ENCODE data around the gene MED16.

GRCh38 chr19:888581-889385, 4.2 kb downstream of the MED16 start:
- TF ChIP-seq CTCF (IDR thresholded peaks at IDR 0.05 in 2 of 3, conservative IDR thresholded peaks at IDR 0.05 in 1 of 3; ENCODE audit: control insufficient read depth in 2 of 3, extremely low read depth in 1 of 3, insufficient read depth in 1 of 3, low read depth in 3 of 3, low read length in 3 of 3) (no peak), RELB (IDR thresholded peaks at IDR 0.05; ENCODE audit: low read depth) (no peak)
